Activated CD8-positive, alpha-beta memory T cell treated with anti-CD3 and anti-CD28 coated beads, Interleukin-2, amount 50 U/mL, for 4 hours (primary cell): ENCODE measurements around the gene COLEC11.
"Not testable (repeated sequence)": the region's sequence is repeated elsewhere in the genome, so short reads cannot be mapped to it uniquely, and the experiment has no call there.

Experiments
- DNase-seq: peaks from one replicate; pipeline ENCODE4 v3.0.0-alpha.2; 2020

COLEC11 gene

GRCh38 chr2:3655871-3656761 lies 61.2 kb downstream of the COLEC11 start:
- no peak for DNase-seq

- no peak for DNase-seq
These were observed 62.1 kb downstream of the COLEC11 start for GRCh38 chr2:3656762-3657721.

- no peak for DNase-seq
These were observed 63.0 kb downstream of the COLEC11 start, which contains the start of gene ALLC for GRCh38 chr2:3657881-3658280. TSS of gene ALLC (plus strand) at chr2:3658200. CDS start at chr2:3671158, 12,958 bp downstream.

GRCh38 chr2:3659447-3660432 lies 64.8 kb downstream of the COLEC11 start:
- no peak for DNase-seq

- DNase-seq = not testable (repeated sequence)
These were observed 65.7 kb downstream of the COLEC11 start for GRCh38 chr2:3660640-3661039.

- DNase-seq = no peak
These were observed 66.3 kb downstream of the COLEC11 start for GRCh38 chr2:3661149-3661660.

- DNase-seq = no peak
These were observed 67.3 kb downstream of the COLEC11 start for GRCh38 chr2:3662239-3662638.

GRCh38 chr2:3664118-3664517 lies 69.2 kb downstream of the COLEC11 start:
- no peak for DNase-seq

- DNase-seq = no peak
These were observed 70.0 kb downstream of the COLEC11 start for GRCh38 chr2:3664925-3665324.

GRCh38 chr2:3665886-3666612 lies 71.1 kb downstream of the COLEC11 start:
- DNase-seq = no peak

GRCh38 chr2:3666613-3666975 lies 71.7 kb downstream of the COLEC11 start:
- DNase-seq = no peak

- no peak for DNase-seq
These were observed 72.3 kb downstream of the COLEC11 start for GRCh38 chr2:3667151-3667631.

GRCh38 chr2:3669656-3670055 lies 74.7 kb downstream of the COLEC11 start:
- DNase-seq = no peak

GRCh38 chr2:3670376-3670775 lies 75.5 kb downstream of the COLEC11 start:
- no peak for DNase-seq

GRCh38 chr2:3670941-3671340 lies 76.0 kb downstream of the COLEC11 start:
- no peak for DNase-seq

GRCh38 chr2:3672861-3673678 lies 78.2 kb downstream of the COLEC11 start:
- DNase-seq = no peak

GRCh38 chr2:3674066-3674845 lies 79.3 kb downstream of the COLEC11 start:
- DNase-seq = no peak

- no peak for DNase-seq
These were observed 80.8 kb downstream of the COLEC11 start for GRCh38 chr2:3675687-3676086.

- DNase-seq = no peak
These were observed 82.5 kb downstream of the COLEC11 start for GRCh38 chr2:3677436-3677835.
